ENCODE data around the gene LRRC61.

LRRC61 gene

DNA sequence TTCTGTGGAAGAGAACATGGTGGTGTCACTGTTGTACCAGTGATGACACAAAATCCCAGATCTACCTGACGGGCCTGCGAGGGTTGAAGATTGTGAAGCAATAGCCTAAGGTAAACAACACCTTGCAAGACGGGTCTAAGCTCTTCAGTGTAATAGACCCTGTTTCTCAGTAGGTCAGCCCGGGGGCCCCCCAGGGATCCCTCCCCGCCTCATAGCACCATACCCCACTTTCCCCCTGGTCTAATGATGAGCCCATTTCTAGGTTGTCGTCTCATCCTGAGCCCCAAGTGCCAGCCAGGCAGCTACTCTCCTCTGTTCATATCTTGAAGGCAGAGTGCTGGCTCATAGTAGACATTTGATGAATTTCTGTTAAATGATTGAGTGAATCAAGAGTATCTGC lies 2.7 kb downstream of the LRRC61 start:
- H3K4me2 ChIP-seq = no peak overlapping the region
- H3K4me3 ChIP-seq (IDR thresholded peaks at IDR 0.05; ENCODE audit: insufficient read depth, low read depth, low read length) = no peak overlapping the region
- H3K9ac ChIP-seq = no peak overlapping the region
- TF ChIP-seq, protein P1, sequence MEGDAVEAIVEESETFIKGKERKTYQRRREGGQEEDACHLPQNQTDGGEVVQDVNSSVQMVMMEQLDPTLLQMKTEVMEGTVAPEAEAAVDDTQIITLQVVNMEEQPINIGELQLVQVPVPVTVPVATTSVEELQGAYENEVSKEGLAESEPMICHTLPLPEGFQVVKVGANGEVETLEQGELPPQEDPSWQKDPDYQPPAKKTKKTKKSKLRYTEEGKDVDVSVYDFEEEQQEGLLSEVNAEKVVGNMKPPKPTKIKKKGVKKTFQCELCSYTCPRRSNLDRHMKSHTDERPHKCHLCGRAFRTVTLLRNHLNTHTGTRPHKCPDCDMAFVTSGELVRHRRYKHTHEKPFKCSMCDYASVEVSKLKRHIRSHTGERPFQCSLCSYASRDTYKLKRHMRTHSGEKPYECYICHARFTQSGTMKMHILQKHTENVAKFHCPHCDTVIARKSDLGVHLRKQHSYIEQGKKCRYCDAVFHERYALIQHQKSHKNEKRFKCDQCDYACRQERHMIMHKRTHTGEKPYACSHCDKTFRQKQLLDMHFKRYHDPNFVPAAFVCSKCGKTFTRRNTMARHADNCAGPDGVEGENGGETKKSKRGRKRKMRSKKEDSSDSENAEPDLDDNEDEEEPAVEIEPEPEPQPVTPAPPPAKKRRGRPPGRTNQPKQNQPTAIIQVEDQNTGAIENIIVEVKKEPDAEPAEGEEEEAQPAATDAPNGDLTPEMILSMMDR (conservative IDR thresholded peaks at IDR 0.05; ENCODE audit: low read depth, low read length) = no peak
- peaks cover 45% of the 10 kb centered on the region for H3K79me2 ChIP-seq (ENCODE audit: insufficient read depth, low read depth)
- peaks cover 25% of the 10 kb centered on the region for H3K4me1 ChIP-seq (ENCODE audit: low read depth, poor library complexity, severe bottlenecking)
- no peaks in the 10 kb centered on the region; the same call in 1 of the 2 replicates for H3K36me3 ChIP-seq (ENCODE audit: insufficient read depth)
- H4K20me1 ChIP-seq (ENCODE audit: insufficient read depth) = no peaks in the 10 kb centered on the region
- H3K27me3 ChIP-seq (ENCODE audit: insufficient read depth, low read depth) = no peaks in the 10 kb centered on the region
- H2AFZ ChIP-seq (ENCODE audit: low read depth) = no peak overlapping the region
- H3K27ac ChIP-seq = no peak overlapping the region

DNA sequence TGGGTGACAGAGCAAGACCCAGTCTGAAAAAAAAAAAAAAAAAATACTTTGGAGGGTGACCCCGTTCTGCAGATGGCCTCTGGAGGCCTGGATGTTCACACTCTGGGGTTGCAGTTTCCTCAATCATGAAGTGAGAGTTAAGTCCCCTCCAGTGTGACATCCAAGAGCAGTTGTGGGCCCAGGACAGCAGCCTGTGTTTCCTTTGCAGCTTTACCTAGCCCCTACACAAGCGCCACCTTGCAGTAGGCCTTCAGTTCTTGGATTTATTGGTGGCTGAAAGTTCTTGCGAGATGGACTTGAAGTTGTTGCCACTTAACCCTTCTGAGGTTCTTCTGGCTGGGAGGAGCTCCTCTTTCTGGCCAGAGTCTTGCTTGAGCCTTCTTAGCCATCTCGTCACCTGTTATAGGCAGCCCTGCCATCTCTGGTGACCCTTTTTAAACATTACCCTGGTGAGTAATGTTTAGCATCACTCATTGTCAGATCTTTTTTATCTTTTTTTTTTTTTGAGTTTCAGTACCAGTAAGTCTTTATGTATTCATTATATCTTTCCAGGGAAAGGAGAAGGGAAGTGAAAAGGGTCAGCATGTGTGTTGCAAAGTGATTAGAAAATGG lies 3.6 kb downstream of the LRRC61 start:
- no peaks in the 10 kb centered on the region; the same call in 1 of the 2 replicates for H3K36me3 ChIP-seq (ENCODE audit: insufficient read depth)
- no peak overlapping the region for H3K9ac ChIP-seq
- no peak overlapping the region for H2AFZ ChIP-seq (ENCODE audit: low read depth)
- H3K27ac ChIP-seq = no peak overlapping the region
- no peak overlapping the region for H3K4me3 ChIP-seq (IDR thresholded peaks at IDR 0.05; ENCODE audit: insufficient read depth, low read depth, low read length)
- H3K4me2 ChIP-seq = no peak overlapping the region
- H3K27me3 ChIP-seq (ENCODE audit: insufficient read depth, low read depth) = no peaks in the 10 kb centered on the region
- H3K4me1 ChIP-seq (ENCODE audit: low read depth, poor library complexity, severe bottlenecking) = peaks cover 16% of the 10 kb centered on the region
- TF ChIP-seq, protein P1 (conservative IDR thresholded peaks at IDR 0.05; ENCODE audit: low read depth, low read length) = no peak
- H3K79me2 ChIP-seq (ENCODE audit: insufficient read depth, low read depth) = peaks cover 40% of the 10 kb centered on the region
- no peaks in the 10 kb centered on the region for H4K20me1 ChIP-seq (ENCODE audit: insufficient read depth)

DNA sequence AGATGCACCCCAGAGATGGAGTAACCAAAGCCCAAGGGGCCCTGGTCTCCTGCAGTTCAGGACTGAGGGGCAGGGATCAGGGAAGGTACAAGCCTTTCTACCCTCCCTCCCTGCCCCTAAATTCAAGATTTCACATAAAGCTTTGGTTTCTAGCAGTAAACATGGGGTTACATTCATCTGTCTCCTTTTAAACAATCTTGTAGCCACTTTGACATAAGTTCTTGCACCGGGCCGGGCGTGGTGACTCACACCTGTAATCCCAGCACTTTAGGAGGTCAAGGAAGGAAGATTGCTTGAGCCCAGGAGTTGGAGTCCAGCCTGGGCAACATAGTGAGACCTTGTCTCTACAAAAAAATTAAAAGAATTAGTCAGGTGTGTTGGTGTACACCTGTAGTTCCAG lies 4.2 kb downstream of the LRRC61 start:
- TF ChIP-seq, protein P1 (conservative IDR thresholded peaks at IDR 0.05; ENCODE audit: low read depth, low read length) = no peak
- H3K4me1 ChIP-seq (ENCODE audit: low read depth, poor library complexity, severe bottlenecking) = peaks cover 11% of the 10 kb centered on the region
- no peak overlapping the region for H2AFZ ChIP-seq (ENCODE audit: low read depth)
- no peak overlapping the region for H3K4me2 ChIP-seq
- no peaks in the 10 kb centered on the region for H3K27me3 ChIP-seq (ENCODE audit: insufficient read depth, low read depth)
- peaks cover 34% of the 10 kb centered on the region for H3K79me2 ChIP-seq (ENCODE audit: insufficient read depth, low read depth)
- H3K4me3 ChIP-seq (IDR thresholded peaks at IDR 0.05; ENCODE audit: insufficient read depth, low read depth, low read length) = no peak overlapping the region
- H3K9ac ChIP-seq = no peak overlapping the region
- H3K27ac ChIP-seq = no peak overlapping the region
- no peaks in the 10 kb centered on the region; the same call in 1 of the 2 replicates for H3K36me3 ChIP-seq (ENCODE audit: insufficient read depth)
- H4K20me1 ChIP-seq (ENCODE audit: insufficient read depth) = no peaks in the 10 kb centered on the region

DNA sequence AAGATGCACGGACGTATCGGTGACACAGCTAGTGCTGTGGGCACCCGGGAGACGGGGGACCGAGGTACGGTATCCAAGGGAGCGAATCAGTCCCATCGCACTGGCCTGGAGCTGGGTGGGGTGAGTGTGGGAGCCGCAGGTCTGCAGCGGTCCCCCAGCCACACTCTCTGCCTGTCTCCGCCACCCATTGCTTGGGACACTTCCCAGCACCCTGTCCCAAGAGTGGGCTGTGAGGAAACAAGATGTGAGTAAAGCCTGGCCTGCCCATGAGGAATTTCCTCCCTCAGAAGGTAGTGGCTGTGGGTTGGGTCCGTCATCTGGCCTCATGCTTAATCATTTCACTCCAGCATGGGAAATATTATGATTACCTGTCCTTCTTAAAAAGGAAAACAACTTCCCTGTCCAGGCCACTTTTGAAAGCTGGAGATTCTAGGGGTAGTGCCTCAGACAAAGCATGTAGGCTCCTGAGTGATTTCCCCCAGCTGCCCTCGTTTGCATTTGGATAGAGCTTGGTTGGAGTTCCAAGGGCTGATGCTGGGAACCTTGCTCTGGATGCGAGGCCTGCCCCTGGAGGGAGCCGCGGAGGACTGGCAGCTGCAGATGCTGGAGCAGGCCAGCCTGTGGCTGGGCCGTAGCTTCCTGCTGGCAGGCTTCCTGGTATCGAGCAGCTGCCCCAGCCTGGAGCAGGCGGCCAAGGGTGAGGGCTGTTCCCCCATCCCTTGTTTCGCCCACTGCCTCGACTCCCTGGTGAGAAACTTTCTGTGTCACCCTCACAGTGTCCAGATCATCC lies 6.4 kb downstream of the LRRC61 start:
- no peak overlapping the region for H3K4me3 ChIP-seq (IDR thresholded peaks at IDR 0.05; ENCODE audit: insufficient read depth, low read depth, low read length)
- H3K9ac ChIP-seq = no peak overlapping the region
- H3K79me2 ChIP-seq (ENCODE audit: insufficient read depth, low read depth) = peaks cover 12% of the 10 kb centered on the region; the same call in 1 of the 2 replicates

More for the DNA sequence above, 6.4 kb downstream of the LRRC61 start:
- Histone ChIP-seq H2AFZ (ENCODE audit: low read depth) (no peak overlapping the region), H3K27ac (no peak overlapping the region), H4K20me1 (ENCODE audit: insufficient read depth) (no peaks in the 10 kb centered on the region), H3K4me1 (ENCODE audit: low read depth, poor library complexity, severe bottlenecking) (peaks cover 5% of the 10 kb centered on the region), H3K36me3 (ENCODE audit: insufficient read depth) (no peaks in the 10 kb centered on the region; the same call in 1 of the 2 replicates), H3K4me2 (no peak overlapping the region), H3K27me3 (ENCODE audit: insufficient read depth, low read depth) (no peaks in the 10 kb centered on the region)
- TF ChIP-seq, protein P1 (conservative IDR thresholded peaks at IDR 0.05; ENCODE audit: low read depth, low read length) = no peak

All from KMS-11 (cell line).